Measurements from ENCODE around the gene ANKRD13D.

GRCh38 chr11:67266449-67267187 is 22.5 kb upstream of the ANKRD13D start, which contains the start of gene GRK2:
- TF ChIP-seq, protein P1, sequence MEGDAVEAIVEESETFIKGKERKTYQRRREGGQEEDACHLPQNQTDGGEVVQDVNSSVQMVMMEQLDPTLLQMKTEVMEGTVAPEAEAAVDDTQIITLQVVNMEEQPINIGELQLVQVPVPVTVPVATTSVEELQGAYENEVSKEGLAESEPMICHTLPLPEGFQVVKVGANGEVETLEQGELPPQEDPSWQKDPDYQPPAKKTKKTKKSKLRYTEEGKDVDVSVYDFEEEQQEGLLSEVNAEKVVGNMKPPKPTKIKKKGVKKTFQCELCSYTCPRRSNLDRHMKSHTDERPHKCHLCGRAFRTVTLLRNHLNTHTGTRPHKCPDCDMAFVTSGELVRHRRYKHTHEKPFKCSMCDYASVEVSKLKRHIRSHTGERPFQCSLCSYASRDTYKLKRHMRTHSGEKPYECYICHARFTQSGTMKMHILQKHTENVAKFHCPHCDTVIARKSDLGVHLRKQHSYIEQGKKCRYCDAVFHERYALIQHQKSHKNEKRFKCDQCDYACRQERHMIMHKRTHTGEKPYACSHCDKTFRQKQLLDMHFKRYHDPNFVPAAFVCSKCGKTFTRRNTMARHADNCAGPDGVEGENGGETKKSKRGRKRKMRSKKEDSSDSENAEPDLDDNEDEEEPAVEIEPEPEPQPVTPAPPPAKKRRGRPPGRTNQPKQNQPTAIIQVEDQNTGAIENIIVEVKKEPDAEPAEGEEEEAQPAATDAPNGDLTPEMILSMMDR (IDR thresholded peaks at IDR 0.05; ENCODE audit: insufficient read depth, low read depth, low read length) = no peak
- TF ChIP-seq EZH2 (IDR thresholded peaks at IDR 0.05; ENCODE audit: insufficient read depth, low read length) = no peak

Data from astrocyte (in vitro differentiated cells and primary cell).